ENCODE data around the gene POLR1D. TPM values are rescaled to one million over a fixed set of nuclear protein-coding genes. Genes with fewer than 3 reads are reported as not detected.

Gene POLR1D
- polyA plus RNA-seq, 1 experiment: 174 TPM

DNA sequence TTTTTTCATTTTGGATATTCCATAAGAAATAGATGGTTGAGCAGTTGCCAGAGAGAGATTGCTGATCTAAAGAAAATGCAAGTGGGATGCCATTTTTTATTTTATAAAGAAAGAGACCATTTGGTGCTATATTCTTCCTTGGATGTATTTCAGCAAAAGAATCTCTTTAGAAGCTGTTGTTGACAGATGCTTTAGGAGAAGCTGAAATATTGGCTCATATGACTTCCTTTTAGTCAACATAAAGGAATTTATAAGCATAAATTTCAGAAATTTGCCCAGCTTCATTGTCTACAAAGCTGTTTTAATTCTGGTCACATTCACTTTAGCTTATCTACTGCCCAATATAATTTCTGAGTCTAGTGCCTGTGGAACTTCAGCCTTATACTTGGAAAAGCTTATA lies 36.9 kb downstream of the POLR1D start:
- TF ChIP-seq, protein P1, sequence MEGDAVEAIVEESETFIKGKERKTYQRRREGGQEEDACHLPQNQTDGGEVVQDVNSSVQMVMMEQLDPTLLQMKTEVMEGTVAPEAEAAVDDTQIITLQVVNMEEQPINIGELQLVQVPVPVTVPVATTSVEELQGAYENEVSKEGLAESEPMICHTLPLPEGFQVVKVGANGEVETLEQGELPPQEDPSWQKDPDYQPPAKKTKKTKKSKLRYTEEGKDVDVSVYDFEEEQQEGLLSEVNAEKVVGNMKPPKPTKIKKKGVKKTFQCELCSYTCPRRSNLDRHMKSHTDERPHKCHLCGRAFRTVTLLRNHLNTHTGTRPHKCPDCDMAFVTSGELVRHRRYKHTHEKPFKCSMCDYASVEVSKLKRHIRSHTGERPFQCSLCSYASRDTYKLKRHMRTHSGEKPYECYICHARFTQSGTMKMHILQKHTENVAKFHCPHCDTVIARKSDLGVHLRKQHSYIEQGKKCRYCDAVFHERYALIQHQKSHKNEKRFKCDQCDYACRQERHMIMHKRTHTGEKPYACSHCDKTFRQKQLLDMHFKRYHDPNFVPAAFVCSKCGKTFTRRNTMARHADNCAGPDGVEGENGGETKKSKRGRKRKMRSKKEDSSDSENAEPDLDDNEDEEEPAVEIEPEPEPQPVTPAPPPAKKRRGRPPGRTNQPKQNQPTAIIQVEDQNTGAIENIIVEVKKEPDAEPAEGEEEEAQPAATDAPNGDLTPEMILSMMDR (IDR thresholded peaks at IDR 0.05; ENCODE audit: low read depth, low read length): no peak
- Histone ChIP-seq H3K27me3 (ENCODE audit: control insufficient read depth, insufficient read depth, low read length) (no peaks in the 10 kb centered on the region), H3K4me3 (ENCODE audit: low read depth, low read length) (no peak overlapping the region), H3K9me3 (ENCODE audit: control insufficient read depth, insufficient read depth, low read length) (no peaks in the 10 kb centered on the region), H3K27ac (ENCODE audit: low read depth, low read length) (no peak overlapping the region)
- DNase-seq (ENCODE audit: low read depth, low spot score): no peak
- CTCF ChIA-PET: no interaction called here
- POLR2A ChIA-PET: interaction anchor here (1.6 kb wide), 1 partner anchor 38 kb away, joined by 6 read pairs; the partner anchor contains the start of genes LNX2 and POLR1D

- Histone ChIP-seq H3K4me3 (ENCODE audit: low read depth, low read length) (no peak overlapping the region), H3K27ac (ENCODE audit: low read depth, low read length) (no peak overlapping the region), H3K9me3 (ENCODE audit: control insufficient read depth, insufficient read depth, low read length) (no peaks in the 10 kb centered on the region), H3K27me3 (ENCODE audit: control insufficient read depth, insufficient read depth, low read length) (no peaks in the 10 kb centered on the region)
- ChIA-PET POLR2A (interaction anchor here (1.6 kb wide), 1 partner anchor 38 kb away, joined by 6 read pairs; the partner anchor contains the start of genes LNX2 and POLR1D), CTCF (no interaction called here)
- DNase-seq (ENCODE audit: low read depth, low spot score): no peak
- TF ChIP-seq, protein P1 (IDR thresholded peaks at IDR 0.05; ENCODE audit: low read depth, low read length): no peak
These were observed 37.6 kb downstream of the POLR1D start for GRCh38 chr13:27659145-27659865.

GRCh38 chr13:27660511-27660910 lies 38.8 kb downstream of the POLR1D start:
- no peak overlapping the region for H3K27ac ChIP-seq (ENCODE audit: low read depth, low read length)
- DNase-seq (ENCODE audit: low read depth, low spot score): no peak
- ChIA-PET CTCF (no interaction called here), POLR2A (interaction anchor here (0.7 kb wide), 1 partner anchor 128 kb away, joined by 3 read pairs; no protein-coding TSS in a partner anchor)
- no peak overlapping the region for H3K4me3 ChIP-seq (ENCODE audit: low read depth, low read length)
- no peaks in the 10 kb centered on the region for H3K27me3 ChIP-seq (ENCODE audit: control insufficient read depth, insufficient read depth, low read length)
- TF ChIP-seq, protein P1 (IDR thresholded peaks at IDR 0.05; ENCODE audit: low read depth, low read length): no peak
- H3K9me3 ChIP-seq (ENCODE audit: control insufficient read depth, insufficient read depth, low read length): no peaks in the 10 kb centered on the region

GRCh38 chr13:27661017-27661416 lies 39.3 kb downstream of the POLR1D start:
- no peak for DNase-seq (ENCODE audit: low read depth, low spot score)
- H3K9me3 ChIP-seq (ENCODE audit: control insufficient read depth, insufficient read depth, low read length): no peaks in the 10 kb centered on the region; the same call in 1 of the 2 replicates
- CTCF ChIA-PET: no interaction called here
- H3K27me3 ChIP-seq (ENCODE audit: control insufficient read depth, insufficient read depth, low read length): no peaks in the 10 kb centered on the region
- POLR2A ChIA-PET: no interaction called here
- TF ChIP-seq, protein P1 (IDR thresholded peaks at IDR 0.05; ENCODE audit: low read depth, low read length): no peak
- no peak overlapping the region for H3K27ac ChIP-seq (ENCODE audit: low read depth, low read length)
- no peak overlapping the region for H3K4me3 ChIP-seq (ENCODE audit: low read depth, low read length)

DNA sequence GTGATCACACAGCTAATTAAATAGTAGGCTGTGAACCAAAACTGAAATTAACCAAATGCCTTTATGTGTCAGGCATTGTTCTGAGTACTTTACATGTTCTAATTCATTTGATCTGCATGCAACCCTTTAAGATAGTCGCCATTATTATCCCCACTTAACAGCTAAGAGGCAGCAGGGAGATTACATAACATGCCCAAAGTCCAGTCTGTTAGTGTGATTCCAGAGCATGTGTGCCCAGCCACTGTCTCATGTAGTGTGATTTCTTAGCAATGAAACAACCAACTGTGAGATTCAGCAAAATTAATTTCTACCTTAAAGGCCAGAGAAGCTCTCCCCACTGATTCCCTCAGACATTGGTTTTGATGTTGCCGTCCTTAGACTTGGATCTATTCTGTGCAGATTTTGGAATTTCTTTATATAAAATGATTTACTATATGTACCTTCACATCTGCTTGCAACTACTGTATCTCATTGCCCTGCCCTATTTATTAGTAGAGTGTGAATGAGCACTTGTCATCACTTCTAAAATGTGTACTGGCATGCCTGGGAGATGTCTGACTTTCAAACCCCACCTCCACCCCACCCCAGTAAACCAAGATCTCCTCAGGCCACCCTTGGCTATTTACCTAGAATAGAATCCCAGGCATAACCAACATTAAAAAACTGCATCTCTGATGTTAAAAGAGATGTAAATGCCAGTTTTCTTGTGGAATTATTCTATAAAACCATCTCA lies 41.2 kb downstream of the POLR1D start:
- CTCF ChIA-PET: no interaction called here
- no peak for DNase-seq (ENCODE audit: low read depth, low spot score)
- POLR2A ChIA-PET: no interaction called here
- no peaks in the 10 kb centered on the region for H3K27me3 ChIP-seq (ENCODE audit: control insufficient read depth, insufficient read depth, low read length)
- H3K9me3 ChIP-seq (ENCODE audit: control insufficient read depth, insufficient read depth, low read length): no peaks in the 10 kb centered on the region; the same call in 1 of the 2 replicates
- H3K4me3 ChIP-seq (ENCODE audit: low read depth, low read length): no peak overlapping the region
- TF ChIP-seq, protein P1 (IDR thresholded peaks at IDR 0.05; ENCODE audit: low read depth, low read length): no peak
- no peak overlapping the region for H3K27ac ChIP-seq (ENCODE audit: low read depth, low read length)
